Renal cortex interstitium (tissue), 11 donors: Measurements from ENCODE around the gene MLPH. TPM values are rescaled to one million over a fixed set of nuclear protein-coding genes. Genes with fewer than 3 reads are reported as not detected.

Experiments
- DNase-seq, 11 donors: peaks; one replicate each; pipeline ENCODE4 v3.0.0-alpha.2; 2013; ENCODE audit warnings: low read depth in 9 of 11, low spot score in 4 of 11; ENCODE audit errors: extremely low read depth in 1 of 11
- polyA plus RNA-seq, 3 donors: library from polyadenylated mRNA; unstranded; fragments of 120-200 nt; gene quantifications; one replicate each; pipeline ENCODE4 v1.2.1, GENCODE V29; 2013; ENCODE audit not compliant: insufficient read length in 3 of 3

MLPH gene
- polyA plus RNA-seq, 3 donors, result 1.2 to 4.3 (median 2.2) TPM

DNA sequence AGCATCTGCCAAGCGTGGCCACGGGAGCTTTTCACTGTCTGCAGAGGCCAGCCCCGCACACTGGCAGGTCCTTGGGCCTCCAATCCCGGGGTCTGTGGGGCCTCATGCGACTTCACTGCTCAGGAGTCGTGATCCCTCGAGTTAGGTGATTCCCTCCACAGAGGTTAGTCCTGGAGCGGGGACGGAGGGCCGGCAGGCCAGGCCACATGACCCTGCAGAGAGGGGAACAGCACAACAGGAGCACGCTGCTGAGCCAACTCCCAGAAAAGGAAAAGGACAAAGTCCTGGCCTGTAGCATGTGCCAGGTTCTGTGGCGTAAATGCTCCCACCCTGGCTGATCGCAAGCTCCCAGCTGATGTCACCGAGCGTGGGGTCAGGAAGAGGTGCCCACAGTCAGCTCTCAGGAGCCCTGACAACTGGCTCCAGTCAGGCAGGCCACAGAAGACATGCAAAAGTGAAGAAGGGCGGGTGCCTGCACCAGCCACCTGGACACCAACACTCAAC lies 64.1 kb downstream of the MLPH start:
- no peak for DNase-seq

DNA sequence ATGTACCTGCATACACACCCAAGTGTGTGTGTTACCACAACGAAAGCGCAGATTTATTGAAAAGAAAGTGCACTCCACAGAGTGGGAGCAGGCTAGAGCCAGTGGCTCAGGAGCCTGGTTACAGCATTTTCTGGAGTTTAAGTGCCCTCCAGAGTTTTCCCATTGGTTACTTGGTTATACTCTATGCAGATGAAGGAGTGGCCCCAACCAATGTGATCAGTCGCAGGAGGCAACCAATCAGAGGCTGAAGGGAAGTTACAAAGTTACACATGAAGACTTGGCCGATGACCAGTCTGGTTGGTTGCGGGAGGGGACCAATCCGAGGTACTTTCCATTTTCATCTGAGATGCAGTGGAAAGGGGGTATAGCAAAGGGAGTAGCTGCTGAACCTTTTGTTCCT lies 65.9 kb downstream of the MLPH start:
- no peak for DNase-seq

DNA sequence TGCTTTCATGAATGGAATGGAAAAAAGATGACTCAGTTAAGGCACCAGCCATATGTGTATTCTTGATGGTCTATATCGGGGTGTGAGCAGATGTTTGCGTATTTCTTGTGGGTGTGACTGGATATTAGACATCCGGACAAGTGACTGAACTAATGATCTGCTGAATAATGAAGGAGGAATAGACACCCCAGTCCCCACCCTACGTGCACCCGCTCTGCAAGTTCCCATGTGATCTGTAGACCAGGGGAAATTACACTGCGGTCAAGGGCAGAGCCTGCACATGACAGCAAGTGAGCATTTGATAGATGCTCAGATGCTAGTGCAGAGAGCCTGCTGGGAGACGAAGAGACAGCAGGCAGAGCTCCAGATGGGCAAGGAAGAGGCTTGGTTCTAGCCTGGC lies 66.9 kb downstream of the MLPH start:
- no peak for DNase-seq

DNA sequence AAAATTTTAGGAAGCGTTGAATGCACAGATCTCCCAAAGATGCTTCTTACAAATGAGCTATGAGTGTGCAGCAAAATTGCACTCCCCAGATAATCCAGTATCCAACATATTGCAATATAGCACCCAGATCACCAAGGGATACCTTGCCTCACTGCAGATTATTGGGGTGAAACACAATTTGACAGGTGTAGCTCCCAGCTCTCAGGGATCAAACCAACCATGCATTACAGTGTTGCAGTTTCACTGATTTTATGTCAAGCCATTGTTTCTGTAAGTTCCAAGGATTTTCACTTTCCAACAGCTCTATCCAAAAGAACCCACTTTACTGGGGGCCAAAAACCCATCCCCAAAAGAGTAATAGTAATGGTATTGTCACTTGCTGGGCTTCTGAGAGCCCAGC lies 68.5 kb downstream of the MLPH start:
- no peak for DNase-seq

DNA sequence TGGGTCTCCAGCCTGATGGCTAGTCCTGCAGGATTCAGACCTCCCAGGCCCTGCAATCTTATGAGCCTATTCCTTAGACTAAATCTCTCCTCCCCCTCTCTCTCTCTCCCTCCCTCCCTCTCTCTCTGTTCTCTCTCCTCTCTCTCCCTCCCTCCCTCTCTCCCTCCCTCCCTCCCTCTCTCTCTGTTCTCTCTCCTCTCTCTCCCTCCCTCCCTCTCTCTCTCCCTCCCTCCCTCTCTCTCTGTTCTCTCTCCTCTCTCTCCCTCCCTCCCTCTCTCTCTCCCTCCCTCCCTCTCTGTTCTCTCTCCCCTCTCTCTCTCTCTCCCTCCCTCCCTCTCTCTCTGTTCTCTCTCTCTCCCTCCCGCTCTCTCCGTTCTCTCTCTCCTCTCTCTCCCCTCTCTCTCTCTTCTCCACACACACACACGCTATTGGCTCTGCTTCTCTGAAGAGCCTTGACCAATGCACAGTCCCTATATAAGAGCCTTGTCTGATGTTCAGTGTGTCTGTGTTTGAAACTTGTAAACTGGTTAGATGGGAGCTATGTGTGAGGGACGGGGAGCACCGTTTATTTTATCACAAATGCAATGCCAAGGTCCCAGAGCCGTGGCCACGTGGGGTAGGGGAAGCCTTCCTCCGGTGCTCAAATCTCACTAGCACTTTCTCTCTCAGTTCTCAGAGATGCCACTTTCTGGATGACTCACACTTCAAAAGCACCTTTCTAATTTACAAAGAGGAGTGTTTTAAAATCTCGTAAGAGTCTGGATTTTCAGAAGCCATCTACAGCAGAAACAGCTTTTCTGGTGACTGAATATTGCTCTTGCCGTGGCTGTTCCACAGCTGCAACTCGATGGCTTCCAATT lies 70.0 kb downstream of the MLPH start:
- DNase-seq, result no peak

DNA sequence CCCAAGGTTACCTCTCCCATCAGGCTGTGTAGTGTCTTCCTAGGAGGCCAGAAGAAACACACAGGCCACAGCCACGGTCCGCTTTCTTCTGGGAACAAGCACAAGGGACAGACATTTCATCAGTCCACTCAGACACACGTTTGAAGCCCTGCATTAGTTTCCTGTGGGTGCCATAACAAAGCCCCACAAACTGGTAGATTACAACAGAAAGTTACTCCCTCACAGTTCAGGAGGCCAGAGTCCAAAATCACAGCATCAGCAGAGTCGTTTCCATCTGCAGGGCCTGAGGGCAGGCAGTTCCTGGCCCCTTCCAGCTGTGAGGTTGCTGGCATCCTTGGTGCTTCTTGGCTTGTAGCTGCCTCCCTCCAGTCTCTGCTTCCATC lies 70.6 kb downstream of the MLPH start:
- DNase-seq, result no peak

DNA sequence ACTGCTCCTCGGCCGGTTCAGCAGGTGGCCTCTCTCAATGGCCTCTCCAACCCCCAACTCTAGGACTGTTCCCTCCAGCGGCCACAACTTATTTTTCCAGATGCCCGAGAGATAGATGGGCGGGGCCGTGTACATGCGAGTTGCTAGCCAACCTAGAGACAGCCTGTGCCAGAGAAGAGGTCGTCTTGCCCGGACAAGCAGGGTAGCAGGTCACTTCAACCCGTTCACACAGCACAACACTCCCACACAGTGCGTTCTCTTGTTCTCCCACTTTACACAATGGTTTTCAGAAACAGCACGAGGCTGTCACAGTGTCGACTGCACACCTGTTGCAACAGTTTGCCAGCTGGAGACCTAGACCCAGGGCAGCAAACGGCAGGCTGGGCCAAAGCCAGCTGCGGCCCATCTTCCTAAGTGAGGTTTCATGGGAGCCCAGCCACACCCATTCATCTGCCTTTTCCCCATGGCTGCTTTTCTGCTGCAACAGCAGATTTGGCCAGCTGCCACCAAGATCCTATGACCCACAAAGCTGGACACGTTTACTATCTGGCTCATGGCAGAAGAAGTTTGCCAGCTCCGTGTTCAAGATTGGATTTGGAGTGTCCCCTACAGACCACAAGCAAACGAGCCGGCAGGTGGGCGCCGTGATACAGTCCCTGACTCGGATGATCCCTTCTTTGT lies 72.0 kb downstream of the MLPH start:
- DNase-seq, result peak in 2 of 11 donors; percentile 24 to 36

DNA sequence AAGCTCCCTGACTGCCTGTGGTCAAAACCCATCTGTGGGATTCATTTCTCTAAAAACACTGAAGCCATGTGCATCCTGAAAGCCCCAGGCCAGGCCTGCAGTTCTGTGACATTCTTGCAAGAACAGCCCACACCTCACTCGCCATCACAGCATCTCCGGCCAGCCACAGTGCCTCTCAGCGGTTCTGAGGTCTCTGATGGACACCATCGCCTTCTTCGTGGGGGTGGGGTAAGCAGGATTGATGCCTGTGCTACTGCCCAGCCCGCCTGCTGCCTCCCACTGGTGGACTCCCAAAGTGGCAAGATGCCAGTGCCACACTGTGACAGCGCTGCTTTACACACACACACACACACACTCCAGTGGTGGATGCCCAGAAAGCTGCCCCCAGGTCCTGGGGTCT lies 74.2 kb downstream of the MLPH start:
- no peak for DNase-seq

DNA sequence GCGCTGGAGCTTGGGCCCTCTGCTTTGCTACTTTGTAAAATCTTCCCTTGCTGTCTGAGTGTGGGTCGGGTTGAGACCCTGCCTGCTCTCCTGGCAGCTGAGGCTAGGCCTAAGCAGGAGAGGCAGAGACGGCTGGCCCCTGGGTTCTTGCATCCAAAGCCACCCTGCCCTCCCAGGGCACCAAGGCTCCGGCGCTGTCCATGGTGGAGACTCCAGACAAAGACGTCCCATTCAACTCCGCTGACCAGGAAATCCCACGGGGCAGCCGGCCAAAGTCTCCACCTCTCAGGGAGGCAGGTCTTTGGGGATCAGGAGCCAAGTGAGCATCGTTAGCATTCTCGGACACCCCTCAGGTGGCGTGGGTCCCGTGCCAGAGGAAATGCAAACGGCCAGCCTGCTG lies 76.8 kb downstream of the MLPH start:
- DNase-seq, result peak in 6 of 11 donors; percentile 35 to 68 (median 44)

DNA sequence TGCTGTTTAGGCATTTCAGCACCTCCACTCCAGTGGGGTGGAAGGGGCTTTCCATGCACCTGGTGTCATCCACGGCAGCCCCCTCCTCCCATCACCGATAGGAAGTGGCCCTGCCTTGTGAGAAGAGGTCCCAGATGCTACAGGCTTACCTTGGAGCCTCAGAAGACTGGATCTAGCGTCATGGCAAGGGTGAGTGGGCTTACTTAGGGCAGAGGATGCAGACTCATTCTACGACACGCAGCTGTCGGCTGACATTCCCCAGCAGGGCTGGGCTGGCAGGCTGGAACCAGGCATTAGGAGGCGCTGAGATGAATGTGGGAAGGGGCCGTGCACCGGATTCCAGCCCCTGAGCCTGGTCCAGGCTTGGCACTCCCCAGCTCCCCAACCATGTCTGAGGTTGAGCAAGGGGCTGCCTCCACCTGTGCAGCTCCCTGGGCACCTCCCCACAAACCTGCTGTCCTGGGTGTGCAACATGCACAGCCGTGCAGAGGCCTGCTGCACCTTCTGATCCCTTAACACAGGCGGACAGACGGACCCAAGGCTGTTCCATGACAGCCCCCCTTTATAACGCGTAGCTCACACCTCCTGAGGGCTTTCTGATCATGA lies 77.6 kb downstream of the MLPH start:
- DNase-seq, result no peak

DNA sequence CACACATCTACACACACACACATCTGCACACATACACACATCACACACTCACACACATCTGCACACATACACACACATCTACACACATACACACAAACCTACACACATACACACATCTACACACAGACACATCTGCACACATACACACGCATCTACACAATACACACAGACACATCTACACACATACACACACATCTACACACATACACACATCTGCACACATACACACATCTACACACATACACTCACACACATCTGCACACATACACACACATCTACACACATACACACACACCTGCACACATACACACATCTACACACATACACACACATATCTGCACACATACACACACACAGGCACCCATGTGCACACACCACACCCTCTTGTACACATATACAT lies 78.9 kb downstream of the MLPH start:
- no peak for DNase-seq

DNA sequence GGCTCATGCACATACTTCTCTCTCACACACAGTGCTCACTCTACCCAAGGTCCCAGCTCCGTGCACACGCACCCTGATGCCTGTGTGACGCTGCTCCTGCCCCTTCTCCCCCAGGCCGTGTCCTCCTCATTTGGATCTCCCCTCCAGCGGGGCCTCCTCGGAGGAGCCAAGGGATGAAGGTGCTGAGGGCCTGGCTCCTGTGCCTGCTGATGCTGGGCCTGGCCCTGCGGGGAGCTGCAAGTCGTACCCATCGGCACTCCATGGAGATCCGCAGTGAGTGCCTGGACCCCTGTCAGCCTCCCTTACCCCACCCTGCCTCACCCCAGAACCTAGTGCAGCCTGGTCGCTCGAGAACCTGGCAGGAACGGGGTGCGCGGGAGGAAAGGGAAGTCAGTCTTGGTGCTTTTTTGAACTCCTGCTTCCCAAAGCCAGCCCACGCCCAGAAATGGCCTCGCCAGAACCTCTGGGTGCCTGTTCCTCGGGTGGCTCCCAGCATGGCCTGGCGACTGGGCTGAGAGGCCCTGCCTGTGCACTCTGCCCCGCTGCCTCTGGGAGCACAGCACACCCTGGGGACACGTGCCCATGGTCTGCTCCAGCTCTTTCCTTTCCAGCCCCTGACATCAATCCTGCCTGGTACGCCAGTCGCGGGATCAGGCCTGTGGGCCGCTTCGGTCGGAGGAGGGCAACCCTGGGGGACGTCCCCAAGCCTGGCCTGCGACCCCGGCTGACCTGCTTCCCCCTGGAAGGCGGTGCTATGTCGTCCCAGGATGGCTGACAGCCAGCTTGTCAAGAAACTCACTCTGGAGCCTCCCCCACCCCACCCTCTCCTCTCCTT lies 79.6 kb downstream of the MLPH start, which contains the start of gene PRLH:
TSS of gene PRLH (plus strand) at position 174 of the 835 bp plus-strand sequence. CDS start at position 174, 0 bp downstream.
- no peak for DNase-seq

DNA sequence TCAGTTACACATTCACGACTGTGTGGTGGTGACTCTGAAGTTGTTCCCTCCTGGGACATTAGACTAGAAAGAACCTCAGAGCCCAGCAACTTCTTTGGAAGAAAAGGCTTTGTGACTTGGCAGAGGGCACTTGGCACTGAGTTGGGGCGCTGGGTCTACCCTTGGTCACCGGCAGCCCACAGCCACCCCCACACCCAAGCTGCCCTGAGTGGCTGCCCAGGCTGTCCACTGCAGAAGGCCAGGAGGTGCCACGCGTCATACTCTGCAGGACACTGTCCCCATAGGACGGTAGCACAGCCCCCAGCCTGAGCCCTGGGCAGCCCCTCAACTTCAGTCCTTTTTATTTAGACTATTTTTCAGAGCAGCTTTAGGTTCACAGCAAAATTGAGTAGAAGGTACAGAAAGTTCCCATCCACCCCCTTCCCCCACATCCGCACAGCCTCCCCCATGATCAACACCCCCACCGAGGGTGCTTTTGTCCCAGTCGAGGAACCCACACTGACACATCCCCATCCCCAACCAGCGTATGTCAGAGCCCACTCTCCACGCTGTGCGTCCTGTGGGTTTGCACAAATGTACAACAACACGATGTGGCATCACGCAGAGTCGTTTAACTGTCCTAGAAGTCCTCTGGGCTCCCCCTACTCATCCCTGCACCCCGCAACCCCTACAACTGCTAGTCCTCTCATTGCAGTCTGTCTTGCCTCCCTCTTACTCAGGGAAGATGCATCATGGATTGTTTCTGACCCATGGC lies 80.4 kb downstream of the MLPH start:
- no peak for DNase-seq

DNA sequence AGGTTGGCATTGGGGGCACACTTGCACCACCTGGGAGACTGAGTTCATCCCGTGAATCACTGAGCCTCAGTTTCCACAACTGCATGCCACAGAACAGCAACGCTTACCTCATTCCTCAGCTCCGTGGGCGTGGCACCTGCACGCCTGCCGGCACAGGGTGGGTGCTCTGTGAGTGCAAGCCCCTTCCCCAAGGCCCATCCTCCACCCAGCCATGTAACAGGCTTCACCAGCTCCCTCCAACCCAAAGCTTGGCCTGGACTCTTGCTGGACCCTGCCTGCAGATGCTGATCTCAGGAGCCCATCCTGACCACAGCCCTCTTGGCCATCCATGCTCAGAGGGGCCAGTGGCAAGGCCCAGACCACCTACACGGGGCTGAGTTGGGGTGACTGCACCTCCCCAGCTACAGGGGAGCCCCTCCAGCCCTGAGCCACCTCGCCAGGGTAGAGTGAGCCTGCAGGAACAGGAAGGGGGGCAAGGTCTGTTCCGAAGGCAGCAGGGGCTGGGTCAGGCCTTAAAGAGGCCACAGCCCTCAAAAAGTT lies 81.1 kb downstream of the MLPH start:
- DNase-seq, result no peak

DNA sequence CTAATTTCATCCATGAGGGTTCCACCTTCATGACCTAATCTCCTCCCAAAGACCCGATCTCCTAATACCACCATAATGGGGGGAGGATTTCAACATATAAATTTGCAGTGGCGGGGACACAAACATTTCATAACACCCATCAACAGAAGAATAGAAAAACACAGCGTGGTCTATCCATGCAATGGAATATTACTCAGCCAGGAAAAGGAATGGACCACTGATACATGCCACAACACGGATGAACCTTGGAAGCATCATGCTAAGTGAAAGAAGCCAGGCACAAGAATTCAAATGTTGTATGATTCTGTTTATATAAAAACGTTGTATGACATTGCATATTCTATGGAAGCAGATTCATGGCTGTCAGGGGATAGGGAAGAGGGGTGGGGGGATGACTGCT lies 82.0 kb downstream of the MLPH start:
- no peak for DNase-seq

DNA sequence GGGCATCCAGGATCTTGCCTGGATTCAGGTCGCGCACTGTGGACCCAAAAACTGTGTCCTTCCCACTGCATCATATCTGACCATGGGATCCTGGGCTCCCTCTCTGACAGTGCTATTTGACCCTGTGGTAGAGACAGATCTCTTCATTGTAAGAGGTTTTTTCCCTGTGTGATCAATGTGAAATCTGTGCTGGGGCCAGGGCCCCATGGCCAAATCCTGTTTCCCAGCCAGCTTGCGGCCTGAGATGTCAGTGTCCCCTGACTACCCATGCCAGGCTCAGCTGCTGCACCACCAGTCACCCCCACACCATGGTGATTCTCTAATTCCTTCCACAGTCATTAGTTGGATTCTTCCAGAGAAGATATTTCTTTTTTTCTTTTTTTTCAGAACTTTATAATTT lies 82.8 kb downstream of the MLPH start:
- no peak for DNase-seq

DNA sequence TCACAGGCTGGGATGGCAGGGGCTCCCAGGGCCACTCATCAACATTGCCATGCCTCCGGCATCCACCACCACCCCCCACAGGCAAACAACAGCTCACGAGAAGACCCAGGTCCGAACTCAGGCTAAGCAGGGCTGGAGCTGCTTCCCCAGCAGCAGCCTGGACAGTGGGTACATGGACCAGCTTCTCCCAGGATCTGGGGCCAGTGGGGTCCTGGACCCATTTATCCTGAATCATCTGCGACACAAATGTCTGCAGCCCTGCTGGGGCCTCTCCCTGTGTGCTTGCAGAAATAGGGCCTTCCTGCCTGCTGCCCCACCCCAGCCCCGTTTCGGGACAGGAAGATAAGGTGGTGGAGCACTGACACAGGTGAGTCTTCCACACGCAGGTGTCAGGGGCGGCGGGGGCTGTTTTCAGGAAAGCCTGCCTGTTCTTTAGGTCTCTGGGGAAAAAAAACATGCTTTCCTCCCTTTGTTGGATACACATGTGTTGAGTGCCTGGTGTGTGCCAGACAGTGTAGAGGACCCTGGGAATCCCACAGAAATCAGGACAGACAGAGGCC lies 83.8 kb downstream of the MLPH start:
- DNase-seq, result no peak

DNA sequence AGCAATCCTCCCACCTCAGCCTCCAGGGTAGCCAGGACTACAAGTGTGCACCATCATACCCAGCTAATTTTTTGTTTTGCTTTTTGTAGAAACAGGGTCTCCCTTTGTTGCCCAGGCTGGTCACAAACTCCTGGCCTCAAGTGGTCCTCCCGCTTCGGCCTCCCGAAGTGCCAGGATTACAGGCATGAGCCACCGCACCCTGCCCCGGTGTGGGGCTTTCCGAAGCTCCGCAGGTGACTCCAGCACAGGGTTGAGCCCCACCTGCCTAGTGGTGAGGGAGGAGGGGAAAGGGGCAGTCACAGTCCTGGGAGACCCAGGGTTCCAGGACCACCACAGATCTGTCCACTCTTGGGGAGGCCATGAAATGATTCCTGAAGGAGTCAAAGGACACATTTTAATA lies 84.5 kb downstream of the MLPH start:
- no peak for DNase-seq
